G401.6 (cell line): Measurements from ENCODE around the gene NLGN1.

Experiments used
- FAIRE-seq: peaks from 2 replicates; lab custom pipeline; 2012; peaks lifted over from hg19 to GRCh38; lab: Jason Lieb, UNC

NLGN1 gene

GRCh38 chr3:173770796-173771573 lies 373.4 kb downstream of the NLGN1 start:
- FAIRE-seq = no peak

DNA sequence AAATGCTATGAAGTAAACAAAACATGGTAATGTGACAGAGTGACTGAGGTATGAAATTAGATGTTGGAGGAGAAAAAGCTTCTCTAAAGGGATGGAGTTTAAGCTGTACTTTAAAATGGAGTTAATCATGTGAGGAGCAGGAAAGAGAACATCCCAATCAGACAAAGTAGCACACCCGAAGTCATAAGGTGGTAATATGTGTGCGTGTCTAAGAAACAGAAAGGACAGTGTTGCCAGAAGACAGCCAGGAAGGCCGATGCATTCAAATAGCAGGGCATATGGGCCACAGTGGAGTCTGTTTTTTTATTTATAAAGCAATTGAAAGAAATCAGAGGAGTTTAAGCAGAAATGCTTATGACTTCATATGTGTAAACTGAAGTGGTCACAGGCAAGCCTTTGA lies 376.3 kb downstream of the NLGN1 start:
- FAIRE-seq = no peak

DNA sequence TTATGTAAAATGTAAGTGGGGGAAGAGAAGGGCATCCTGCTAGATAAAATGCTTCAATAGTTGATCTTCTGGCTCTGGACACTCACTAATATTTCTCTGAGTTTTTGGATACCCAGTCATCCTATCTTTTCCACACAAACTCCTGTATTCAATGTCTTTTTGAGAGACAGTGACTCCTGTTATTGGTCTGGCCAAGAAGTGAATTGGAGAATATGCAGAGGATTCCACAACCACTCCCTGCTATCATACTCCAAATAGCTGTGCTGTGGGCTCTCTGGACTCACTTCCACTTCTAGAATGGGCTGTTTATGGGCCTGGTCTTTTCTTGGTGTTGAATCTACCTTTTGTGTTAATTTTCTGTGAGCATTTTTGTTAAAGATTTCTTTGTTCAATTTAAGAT lies 376.8 kb downstream of the NLGN1 start:
- no peak for FAIRE-seq

GRCh38 chr3:173778251-173778650 lies 380.7 kb downstream of the NLGN1 start:
- FAIRE-seq = no peak

DNA sequence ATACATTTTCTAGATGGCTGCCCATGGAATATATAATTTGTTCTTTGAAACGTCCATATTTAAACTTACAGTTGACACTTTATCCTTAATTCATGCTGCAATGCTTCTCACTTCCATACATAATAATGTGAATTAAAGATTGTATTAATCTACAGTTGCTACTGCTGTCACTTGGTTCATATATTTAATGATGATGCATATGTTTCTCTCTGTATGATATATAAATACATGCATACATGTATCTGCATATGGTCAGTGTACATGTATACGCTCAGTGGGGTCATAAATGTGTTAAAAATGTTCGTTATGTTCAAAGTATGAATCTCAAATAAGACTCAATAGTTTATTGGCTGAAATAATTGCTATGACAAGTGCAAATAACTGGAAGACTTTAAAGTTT lies 382.5 kb downstream of the NLGN1 start:
- FAIRE-seq = no peak

DNA sequence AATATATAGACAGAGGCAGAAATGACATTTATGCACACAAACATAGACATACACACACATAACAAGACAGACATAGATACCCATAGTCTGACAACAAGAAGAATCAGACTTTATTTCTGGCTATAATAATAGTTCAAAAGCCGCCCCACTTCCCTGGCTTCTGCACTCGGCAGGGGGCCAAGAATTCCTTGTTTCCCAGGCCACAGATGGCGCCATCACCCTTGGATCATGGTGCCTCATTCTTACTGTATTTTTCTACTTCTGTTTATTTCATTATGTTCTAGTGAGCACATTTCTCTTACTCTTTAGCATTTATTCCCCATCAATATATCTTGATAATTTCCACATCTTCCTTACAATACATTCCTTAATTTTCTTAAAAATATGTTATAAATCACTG lies 387.5 kb downstream of the NLGN1 start:
- no peak for FAIRE-seq

DNA sequence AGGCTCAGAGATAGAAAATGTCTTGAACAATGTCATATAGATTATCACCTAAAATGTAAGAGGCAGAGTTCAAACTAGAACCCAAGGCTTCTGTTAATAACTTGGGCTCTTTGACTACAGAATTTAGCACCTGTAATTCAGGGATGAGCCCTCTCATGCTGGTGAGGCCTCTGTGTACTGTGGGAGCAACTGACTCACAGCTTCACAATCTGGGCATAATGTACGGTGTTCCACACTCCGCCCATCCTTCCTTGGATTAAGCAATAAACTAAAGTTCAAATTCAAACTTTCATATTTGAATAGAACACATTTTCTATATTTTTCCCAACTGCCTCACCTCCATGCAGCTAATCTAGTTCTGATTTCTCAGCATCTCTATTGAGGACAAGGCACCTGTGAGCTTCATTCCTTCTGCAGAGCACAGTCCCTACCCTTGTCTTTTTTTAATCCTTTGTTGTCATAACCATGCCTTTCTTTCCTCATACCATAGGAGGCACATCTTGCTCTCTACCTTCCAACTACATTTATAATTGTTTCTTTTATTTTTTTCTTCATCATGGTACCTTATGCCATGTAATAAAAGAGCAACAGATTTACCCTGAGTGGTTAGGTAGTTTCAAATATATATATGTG lies 392.1 kb downstream of the NLGN1 start:
- no peak for FAIRE-seq

DNA sequence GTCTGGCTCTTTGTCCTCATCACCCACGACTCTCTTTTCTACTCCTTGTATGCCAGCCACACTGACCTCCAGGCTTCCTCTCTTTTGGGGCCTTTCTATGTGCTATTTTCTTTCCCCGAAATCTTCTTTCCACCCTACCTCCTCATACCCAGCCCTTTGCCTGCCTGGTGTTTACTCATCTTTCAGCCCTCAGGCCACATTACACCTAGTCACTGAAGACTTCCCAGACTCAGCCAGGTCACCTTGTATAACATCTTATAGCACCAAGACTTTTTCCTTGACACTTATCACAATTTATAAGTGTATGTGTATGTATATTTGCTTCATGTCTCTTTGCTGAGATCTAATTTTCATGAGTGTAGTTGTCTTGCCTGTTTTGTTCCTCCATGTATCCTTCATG lies 396.4 kb downstream of the NLGN1 start:
- no peak for FAIRE-seq

- FAIRE-seq = no peak
These were observed 398.9 kb downstream of the NLGN1 start for GRCh38 chr3:173796405-173796804.

DNA sequence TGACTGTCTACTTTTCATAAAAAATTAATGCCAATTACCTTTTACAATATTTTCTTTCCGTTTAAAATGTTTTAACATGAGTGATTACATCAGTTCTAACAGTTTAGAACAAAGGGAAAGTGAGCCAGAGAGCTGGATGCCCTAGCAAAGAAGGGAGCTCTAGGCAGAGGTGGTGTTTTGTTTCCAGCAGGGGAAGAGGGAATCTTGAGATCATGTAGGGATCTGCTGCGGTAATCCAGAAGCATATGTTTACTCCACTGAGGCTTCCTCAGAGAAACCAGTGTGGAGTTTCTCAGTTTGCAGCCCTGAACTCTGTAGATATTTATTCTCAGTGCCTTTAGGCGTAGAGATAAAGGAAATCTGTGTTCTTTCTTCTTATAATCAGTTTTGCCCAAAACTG lies 399.3 kb downstream of the NLGN1 start:
- FAIRE-seq = no peak

- no peak for FAIRE-seq
These were observed 401.7 kb downstream of the NLGN1 start for GRCh38 chr3:173799060-173799816.

DNA sequence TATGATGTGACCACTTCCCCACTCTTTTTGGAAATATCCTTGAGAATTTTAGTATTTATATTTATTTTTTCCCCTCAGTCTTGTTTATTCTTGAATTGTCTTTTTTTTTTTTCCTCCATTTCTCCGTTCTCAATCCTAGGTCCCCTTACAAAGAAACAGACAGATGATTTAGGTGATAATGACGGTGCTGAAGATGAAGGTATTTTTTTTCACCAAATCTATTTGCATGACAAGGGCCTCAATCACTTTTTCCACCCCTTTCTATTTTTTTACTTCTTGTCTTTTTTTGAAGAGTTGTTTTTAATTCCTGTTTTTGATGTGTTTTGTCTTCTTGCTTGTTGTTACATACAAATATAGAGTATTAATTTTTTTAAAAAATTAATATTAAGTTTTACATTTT lies 402.6 kb downstream of the NLGN1 start:
- no peak for FAIRE-seq

DNA sequence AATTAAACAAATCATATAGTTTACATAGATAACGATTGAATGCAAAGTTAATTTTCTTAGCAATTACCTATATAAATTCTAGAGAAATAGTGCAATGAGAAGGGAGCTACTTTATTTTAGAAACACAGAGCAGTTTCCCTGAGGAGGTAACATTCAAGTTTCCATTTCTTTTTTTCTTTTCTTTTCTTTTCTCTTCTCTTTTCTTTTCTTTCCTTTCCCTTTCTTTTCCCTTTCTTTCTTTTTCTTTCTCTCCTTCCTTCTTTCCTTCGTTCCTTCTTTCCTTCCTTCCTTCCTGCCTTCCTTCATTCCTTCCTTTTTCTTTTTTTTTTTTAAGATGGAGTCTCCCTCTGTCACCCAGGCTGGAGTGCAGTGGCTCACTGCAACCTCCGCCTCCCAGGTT lies 417.3 kb downstream of the NLGN1 start:
- no peak for FAIRE-seq

DNA sequence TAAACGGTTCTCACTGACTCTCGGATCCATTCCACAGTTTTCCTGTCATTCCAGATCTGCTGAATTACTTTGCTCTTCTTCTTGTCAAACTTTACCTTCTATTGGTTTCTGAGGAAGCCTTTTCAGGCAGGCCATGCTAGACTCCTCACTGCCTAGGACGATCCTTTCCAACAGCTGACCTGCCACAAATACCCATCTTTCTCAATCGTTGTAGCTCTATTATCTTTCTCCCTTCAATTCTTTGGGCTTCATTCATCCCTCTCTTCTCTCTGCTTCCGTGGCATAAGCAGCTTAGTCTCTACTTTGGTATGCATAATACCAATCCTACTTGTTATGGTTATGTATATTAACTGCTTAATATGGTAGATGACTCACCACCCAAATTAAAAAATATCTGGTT lies 421.8 kb downstream of the NLGN1 start:
- no peak for FAIRE-seq

- peak; percentile 84 for FAIRE-seq
These were observed 426.4 kb downstream of the NLGN1 start for GRCh38 chr3:173823911-173824460.

- no peak for FAIRE-seq
These were observed 428.2 kb downstream of the NLGN1 start for GRCh38 chr3:173825730-173826129.

- no peak for FAIRE-seq
These were observed 428.9 kb downstream of the NLGN1 start for GRCh38 chr3:173826416-173826815.

DNA sequence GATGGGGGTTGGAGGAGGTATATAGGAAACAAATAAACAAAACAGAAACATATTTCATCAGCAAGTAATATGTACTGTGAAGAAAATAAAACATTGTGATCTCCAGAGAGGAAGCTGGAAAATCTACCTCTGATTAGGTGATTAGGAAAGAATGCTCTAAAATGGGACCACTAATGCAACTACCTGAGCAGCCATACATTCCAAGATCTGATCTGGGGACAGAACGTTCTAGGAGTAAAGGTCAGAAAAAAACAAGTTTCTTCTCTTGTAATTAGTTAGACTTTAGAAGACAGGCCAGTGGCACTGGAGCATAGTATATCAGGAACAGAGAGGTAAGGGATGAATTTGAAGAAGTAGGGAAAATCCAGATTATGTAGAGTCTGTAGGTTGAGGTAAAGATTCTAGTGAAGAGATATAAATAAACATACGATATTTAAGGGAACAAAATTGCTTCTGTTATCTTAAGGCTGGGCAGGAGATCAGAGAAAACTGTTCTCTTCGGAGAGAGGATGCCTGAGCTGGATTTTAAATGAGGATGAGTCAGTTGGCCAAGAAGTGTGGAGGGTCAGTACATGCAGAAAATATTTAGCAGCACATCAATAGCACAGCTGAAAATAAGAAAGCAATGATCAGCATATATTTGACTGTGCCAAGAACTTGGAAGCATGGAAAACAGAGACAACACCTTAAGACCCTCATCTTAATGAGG lies 429.5 kb downstream of the NLGN1 start:
- no peak for FAIRE-seq

DNA sequence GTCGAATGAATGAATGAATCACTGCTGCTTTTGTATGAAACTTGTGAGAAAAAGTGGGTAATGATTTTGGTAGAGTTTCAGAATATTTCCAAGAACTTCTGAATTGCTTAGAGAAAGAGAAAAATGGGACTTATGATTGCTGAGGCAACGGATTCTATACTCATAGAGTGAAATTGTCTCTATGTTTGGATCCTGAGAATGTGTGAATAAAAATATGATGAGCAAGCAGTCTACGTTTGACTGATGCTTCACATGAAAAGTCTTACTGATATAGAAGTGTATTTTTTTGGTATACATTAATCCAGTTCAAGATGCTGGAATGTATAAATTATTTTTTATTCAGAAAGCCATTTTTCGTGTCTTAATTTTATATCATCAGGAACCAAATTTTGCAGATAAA lies 441.1 kb downstream of the NLGN1 start:
- no peak for FAIRE-seq

GRCh38 chr3:173839859-173840258 lies 442.3 kb downstream of the NLGN1 start:
- FAIRE-seq = no peak

DNA sequence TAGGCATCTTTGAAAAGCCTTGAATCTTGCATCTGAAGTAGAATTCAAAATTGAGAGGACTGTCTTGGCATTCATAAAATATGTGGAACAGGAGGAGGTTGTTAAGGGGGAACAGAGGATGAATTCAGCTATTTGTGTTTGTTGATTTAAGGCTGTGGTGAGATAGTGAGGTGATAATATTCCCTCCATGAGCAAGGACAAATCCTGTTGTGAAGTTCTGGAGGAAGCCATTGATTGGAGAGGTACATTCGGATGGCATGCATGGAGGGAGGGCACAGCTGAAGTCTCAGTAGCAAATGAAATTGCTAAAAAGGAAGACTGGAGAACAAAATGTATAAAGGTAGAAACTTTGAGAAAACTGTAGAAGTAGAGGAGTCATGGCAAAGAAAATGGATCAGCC lies 443.8 kb downstream of the NLGN1 start:
- FAIRE-seq = no peak

DNA sequence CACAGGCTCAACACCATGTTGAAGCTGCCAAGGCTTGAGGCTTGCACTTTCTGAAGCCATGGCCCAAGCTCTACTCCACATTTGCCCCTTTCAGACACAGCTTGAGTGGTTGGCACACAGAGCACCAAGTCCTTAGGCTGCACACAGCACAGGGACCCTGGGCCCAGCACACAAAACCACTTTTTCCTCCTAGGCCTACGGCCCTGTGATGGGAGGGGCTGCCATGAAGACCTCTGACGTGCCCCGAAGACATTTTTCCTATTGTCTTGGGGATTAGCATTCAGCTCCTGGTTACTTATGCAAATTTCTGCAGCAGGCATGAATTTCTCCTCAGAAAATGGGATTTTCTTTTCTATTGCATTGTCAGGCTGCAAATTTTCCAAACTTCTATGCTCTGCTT lies 445.5 kb downstream of the NLGN1 start:
- no peak for FAIRE-seq

DNA sequence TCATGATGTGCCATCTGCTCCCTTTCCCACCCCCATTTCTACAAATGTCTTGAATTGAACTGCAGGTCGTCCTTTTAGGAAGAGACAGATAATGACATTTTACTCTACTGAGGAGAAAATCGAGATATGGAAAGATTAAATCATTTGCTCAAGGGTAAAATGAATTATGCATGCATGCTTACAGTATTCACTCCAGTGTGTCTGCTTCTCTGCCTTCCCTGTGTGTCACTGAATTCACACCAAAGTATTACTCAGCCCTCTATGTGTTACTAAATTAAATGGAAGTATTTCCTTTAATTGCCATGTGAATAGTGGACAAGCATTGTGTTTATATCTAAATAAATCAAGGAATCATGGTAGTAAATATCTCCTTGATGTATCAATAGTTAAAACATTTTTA lies 449.0 kb downstream of the NLGN1 start:
- FAIRE-seq = no peak
